Panc1 (cell line): ENCODE results near the gene GKN1. TPM values are rescaled to one million over a fixed set of nuclear protein-coding genes. Genes with fewer than 3 reads are reported as not detected.

Experiments
- ATAC-seq: fragments of 200-7000 bp; cut with Tn5 transposase; 2 replicates; pipeline ENCODE4 v1.9.1; 2020; ENCODE audit warnings: mild to moderate bottlenecking, moderate library complexity
- BruUV-seq: library from RNA; stranded (reverse); fragments of 400-500 nt; replicated peaks from 2 replicates; lab custom pipeline; 2021; lab: Mats Ljungman, UMichigan
- CTCF ChIA-PET: fragments of 300-600 bp; sonication (Branson Sonifier 250); formaldehyde crosslinking; loops from one replicate; lab custom pipeline; 2022; ENCODE audit warnings: antibody characterized with exemption; lab: Charles Lee
- POLR2A ChIA-PET: fragments of 300-600 bp; sonication (Branson Sonifier 250); formaldehyde crosslinking; loops from one replicate; lab custom pipeline; 2022; ENCODE audit warnings: antibody characterized with exemption; lab: Charles Lee
- DNase-seq: peaks from one replicate; pipeline ENCODE4 v3.0.0-alpha.2; 2010; ENCODE audit warnings: low read depth, low spot score
- H3K27ac ChIP-seq: 2 replicates; pipeline ENCODE4 v1.5.1; 2011; ENCODE audit warnings: mild to moderate bottlenecking, low read length, inconsistent platforms
- H3K27me3 ChIP-seq: fragments of 200-500 bp; sonication (Bioruptor generic); 2 replicates; pipeline ENCODE4 v1.6.0; 2014; ENCODE audit warnings: low read length, inconsistent platforms; ENCODE audit not compliant: control insufficient read depth, insufficient read depth
- H3K36me3 ChIP-seq: fragments of 200-500 bp; sonication (Bioruptor generic); 2 replicates; pipeline ENCODE4 v1.5.1; 2014; ENCODE audit warnings: inconsistent platforms, mild to moderate bottlenecking, low read length, moderate library complexity; ENCODE audit not compliant: control insufficient read depth, insufficient read depth
- H3K4me1 ChIP-seq: 2 replicates; pipeline ENCODE4 v1.5.1; 2011; ENCODE audit warnings: inconsistent platforms, mild to moderate bottlenecking, low read length, moderate library complexity; ENCODE audit not compliant: control insufficient read depth, insufficient read depth
- H3K4me3 ChIP-seq, 2 experiments: 2 replicates each; pipeline ENCODE4 v1.5.1; 2011 to 2012; ENCODE audit warnings: low read depth in 2 of 2, low read length in 2 of 2, mild to moderate bottlenecking in 2 of 2, inconsistent platforms in 1 of 2, moderate library complexity in 1 of 2
- H3K9me3 ChIP-seq: fragments of 200-500 bp; sonication (Bioruptor generic); 2 replicates; pipeline ENCODE4 v1.5.1; 2014; ENCODE audit warnings: low read depth, mild to moderate bottlenecking, inconsistent platforms, low read length, moderate library complexity; ENCODE audit not compliant: control insufficient read depth, insufficient read depth
- POLR2AphosphoS5 ChIP-seq: IDR thresholded peaks from 2 replicates; pipeline ENCODE4 v1.6.1; 2012; ENCODE audit warnings: mild to moderate bottlenecking, low read depth, low read length, moderate library complexity
- SIN3A ChIP-seq: IDR thresholded peaks from 2 replicates; pipeline ENCODE4 v1.6.1; 2012; ENCODE audit warnings: low read depth, mild to moderate bottlenecking, low read length, moderate library complexity, borderline replicate concordance; ENCODE audit not compliant: insufficient read depth
- TCF7L2 ChIP-seq: IDR thresholded peaks from 2 replicates; pipeline ENCODE4 v1.6.1; 2011; ENCODE audit warnings: mild to moderate bottlenecking, low read depth, low read length, inconsistent platforms
- in situ Hi-C: cut with HindIII; loops from 2 replicates; pipeline ENCODE4 v1.10.0; 2016; ENCODE audit warnings: low sequenced_read_pairs, low pct_unique_long_range_greater_than_20kb
- intact Hi-C: fragments of 100-400 bp; cut with micrococcal nuclease; formaldehyde crosslinking; loops from one replicate; pipeline ENCODE4 v1.10.0; 2022; ENCODE audit not compliant: unreplicated experiment
- total RNA-seq: library from RNA; stranded (reverse); gene quantifications from one replicate; pipeline ENCODE4 v1.2.1, GENCODE V29; 2021; ENCODE audit not compliant: unreplicated experiment
- TF ChIP-seq, protein P1 (sequence below), 2 experiments: IDR thresholded peaks; 2 replicates each; pipeline ENCODE4 v1.6.1; 2011 to 2012; ENCODE audit warnings: low read depth in 2 of 2, control low read depth in 1 of 2, low read length in 1 of 2, mild to moderate bottlenecking in 1 of 2, moderate library complexity in 1 of 2; ENCODE audit not compliant: insufficient read depth in 1 of 2
- TF ChIP-seq, protein P2 (sequence below): fragments of 450-650 bp; IDR thresholded peaks from 2 replicates; pipeline ENCODE4 v1.5.1; 2017; ENCODE audit warnings: mild to moderate bottlenecking

The GKN1 gene
- total RNA-seq, 1 experiment from 2014 or later: not detected

DNA sequence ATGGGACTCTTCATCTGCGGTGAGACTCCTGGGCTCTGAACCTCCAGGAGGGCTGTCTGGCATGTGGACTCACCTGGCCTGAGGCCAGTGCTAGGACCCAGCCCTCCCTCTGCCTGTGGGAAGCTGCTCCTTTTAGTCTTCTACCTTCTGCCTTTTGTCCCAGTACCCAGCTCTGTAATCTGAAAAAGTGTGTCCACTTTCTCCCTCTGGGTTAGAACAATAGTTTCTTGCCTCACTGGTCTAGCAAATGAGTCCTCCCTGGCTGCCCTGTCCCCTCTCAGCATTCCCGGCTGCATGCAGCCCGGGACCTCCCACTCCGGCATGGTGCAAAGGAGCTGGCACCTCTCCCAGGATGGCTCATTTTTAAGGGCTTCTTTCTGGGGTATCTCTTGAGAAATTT, 47.6 kb upstream of the GKN1 start:
- intact Hi-C loops: no loop called here
- Histone ChIP-seq H3K4me1 (0 out of 2 replicates have a peak, but pooled peaks cover 2% of the 10 kb centered on the region), H3K9me3 (no peaks in the 10 kb centered on the region), H3K4me3 (no peak overlapping the region), H3K27ac (no peak overlapping the region), H3K27me3 (no peaks in the 10 kb centered on the region), H3K36me3 (no peaks in the 10 kb centered on the region)
- in situ Hi-C loops: no loop called here
- BruUV-seq: no TSS peak
- CTCF ChIA-PET: interaction anchor here (1.6 kb wide), 1 partner anchor 218 kb away, joined by 5 read pairs; no protein-coding TSS in a partner anchor
- DNase-seq (no peak), ATAC-seq (no peak)
- POLR2A ChIA-PET: no interaction called here
- no peak for TF ChIP-seq TCF7L2
- TF ChIP-seq SIN3A: no peak
- TF ChIP-seq, protein P1, sequence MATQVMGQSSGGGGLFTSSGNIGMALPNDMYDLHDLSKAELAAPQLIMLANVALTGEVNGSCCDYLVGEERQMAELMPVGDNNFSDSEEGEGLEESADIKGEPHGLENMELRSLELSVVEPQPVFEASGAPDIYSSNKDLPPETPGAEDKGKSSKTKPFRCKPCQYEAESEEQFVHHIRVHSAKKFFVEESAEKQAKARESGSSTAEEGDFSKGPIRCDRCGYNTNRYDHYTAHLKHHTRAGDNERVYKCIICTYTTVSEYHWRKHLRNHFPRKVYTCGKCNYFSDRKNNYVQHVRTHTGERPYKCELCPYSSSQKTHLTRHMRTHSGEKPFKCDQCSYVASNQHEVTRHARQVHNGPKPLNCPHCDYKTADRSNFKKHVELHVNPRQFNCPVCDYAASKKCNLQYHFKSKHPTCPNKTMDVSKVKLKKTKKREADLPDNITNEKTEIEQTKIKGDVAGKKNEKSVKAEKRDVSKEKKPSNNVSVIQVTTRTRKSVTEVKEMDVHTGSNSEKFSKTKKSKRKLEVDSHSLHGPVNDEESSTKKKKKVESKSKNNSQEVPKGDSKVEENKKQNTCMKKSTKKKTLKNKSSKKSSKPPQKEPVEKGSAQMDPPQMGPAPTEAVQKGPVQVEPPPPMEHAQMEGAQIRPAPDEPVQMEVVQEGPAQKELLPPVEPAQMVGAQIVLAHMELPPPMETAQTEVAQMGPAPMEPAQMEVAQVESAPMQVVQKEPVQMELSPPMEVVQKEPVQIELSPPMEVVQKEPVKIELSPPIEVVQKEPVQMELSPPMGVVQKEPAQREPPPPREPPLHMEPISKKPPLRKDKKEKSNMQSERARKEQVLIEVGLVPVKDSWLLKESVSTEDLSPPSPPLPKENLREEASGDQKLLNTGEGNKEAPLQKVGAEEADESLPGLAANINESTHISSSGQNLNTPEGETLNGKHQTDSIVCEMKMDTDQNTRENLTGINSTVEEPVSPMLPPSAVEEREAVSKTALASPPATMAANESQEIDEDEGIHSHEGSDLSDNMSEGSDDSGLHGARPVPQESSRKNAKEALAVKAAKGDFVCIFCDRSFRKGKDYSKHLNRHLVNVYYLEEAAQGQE (IDR thresholded peaks at IDR 0.05; ENCODE audit: insufficient read depth in 1 of 2, low read depth in 2 of 2, low read length in 1 of 2): no peak
- TF ChIP-seq, protein P2, sequence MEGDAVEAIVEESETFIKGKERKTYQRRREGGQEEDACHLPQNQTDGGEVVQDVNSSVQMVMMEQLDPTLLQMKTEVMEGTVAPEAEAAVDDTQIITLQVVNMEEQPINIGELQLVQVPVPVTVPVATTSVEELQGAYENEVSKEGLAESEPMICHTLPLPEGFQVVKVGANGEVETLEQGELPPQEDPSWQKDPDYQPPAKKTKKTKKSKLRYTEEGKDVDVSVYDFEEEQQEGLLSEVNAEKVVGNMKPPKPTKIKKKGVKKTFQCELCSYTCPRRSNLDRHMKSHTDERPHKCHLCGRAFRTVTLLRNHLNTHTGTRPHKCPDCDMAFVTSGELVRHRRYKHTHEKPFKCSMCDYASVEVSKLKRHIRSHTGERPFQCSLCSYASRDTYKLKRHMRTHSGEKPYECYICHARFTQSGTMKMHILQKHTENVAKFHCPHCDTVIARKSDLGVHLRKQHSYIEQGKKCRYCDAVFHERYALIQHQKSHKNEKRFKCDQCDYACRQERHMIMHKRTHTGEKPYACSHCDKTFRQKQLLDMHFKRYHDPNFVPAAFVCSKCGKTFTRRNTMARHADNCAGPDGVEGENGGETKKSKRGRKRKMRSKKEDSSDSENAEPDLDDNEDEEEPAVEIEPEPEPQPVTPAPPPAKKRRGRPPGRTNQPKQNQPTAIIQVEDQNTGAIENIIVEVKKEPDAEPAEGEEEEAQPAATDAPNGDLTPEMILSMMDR: no peak
- no peak for TF ChIP-seq POLR2AphosphoS5

DNA sequence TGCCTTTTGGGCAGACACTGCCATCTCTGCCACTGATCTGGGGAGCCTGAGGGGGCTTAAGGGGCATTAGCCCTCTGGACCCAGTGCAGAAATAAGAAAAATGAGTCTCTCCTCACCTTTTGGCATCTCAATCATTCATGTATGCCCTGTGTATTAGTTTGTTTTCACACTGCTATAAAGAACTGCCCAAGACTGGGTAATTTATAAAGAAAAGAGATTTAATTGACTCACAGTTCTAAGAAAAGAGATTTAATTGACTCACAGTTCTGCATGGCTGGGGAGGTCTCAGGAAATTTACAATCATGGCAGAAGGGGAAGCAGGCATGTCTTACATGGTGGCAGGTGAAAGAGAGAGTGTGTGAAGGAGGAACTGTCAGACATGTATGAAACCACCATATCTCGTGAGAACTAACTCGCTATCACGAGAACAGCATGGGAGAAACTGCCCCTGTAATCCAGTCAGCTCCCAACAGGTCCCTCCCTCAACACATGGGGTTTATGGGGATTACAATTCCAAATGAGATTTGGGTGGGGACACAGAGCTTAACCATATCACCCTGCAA, 43.2 kb upstream of the GKN1 start:
- Histone ChIP-seq H3K36me3 (no peaks in the 10 kb centered on the region), H3K27me3 (no peaks in the 10 kb centered on the region), H3K9me3 (no peaks in the 10 kb centered on the region), H3K4me3 (no peak overlapping the region), H3K27ac (no peak overlapping the region), H3K4me1 (no peaks in the 10 kb centered on the region; the same call in 1 of the 2 replicates)
- no TSS peak for BruUV-seq
- no peak for DNase-seq
- CTCF ChIA-PET: interaction anchor here (1.2 kb wide), 1 partner anchor 12 kb away, joined by 4 read pairs; no protein-coding TSS in a partner anchor
- TF ChIP-seq POLR2AphosphoS5 (no peak), SIN3A (no peak), TCF7L2 (no peak)
- TF ChIP-seq, protein P2: no peak
- TF ChIP-seq, protein P1 (IDR thresholded peaks at IDR 0.05; ENCODE audit: insufficient read depth in 1 of 2, low read depth in 2 of 2, low read length in 1 of 2): no peak
- POLR2A ChIA-PET: no interaction called here
- ATAC-seq: no peak
- in situ Hi-C loops: no loop called here
- intact Hi-C loops: no loop called here
